ES-I3 (cell line): ENCODE data around the gene ZNF98.

Source experiments
- H3K36me3 ChIP-seq: 2 replicates; pipeline ENCODE4 v1.6.1; 2013; ENCODE audit warnings: mild to moderate bottlenecking, low read length, control low read depth, moderate library complexity; ENCODE audit not compliant: insufficient read depth
- H3K4me1 ChIP-seq: 2 replicates; pipeline ENCODE4 v1.6.1; 2013; ENCODE audit warnings: mild to moderate bottlenecking, control low read depth, low read length; ENCODE audit not compliant: insufficient read depth
- H3K9ac ChIP-seq: 2 replicates; pipeline ENCODE4 v1.6.1; 2013; ENCODE audit warnings: low read depth, mild to moderate bottlenecking, low read length, moderate library complexity
- H3K9me3 ChIP-seq: 2 replicates; pipeline ENCODE4 v1.6.1; 2013; ENCODE audit warnings: mild to moderate bottlenecking, low read length, moderate library complexity; ENCODE audit not compliant: control insufficient read depth, insufficient read depth

ZNF98 gene

DNA sequence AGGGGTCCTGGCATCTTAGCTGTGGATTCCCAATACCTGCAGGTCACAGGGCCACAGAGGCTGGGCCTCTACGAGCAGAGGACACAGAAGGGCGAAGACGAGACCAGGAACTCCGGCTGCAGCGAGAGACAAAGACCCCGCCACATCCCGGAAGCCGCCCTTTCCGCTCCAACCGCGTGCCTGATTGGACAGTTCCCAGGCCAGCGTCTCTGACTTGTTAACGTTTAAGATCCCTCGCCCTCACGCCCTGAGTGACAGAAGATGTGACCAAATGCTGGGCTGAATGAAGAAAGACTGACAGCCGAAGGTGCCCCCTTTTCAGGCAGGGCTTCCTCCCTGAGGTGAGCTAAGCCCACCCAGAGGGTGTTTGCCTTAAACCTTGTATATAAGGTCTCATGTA is at the start of gene ZNF98:
TSS of gene ZNF98 (minus strand) at position 136 of the 400 bp plus-strand sequence. CDS start at position 14, 122 bp downstream.
- Histone ChIP-seq H3K36me3 (no peaks in the 10 kb centered on the region), H3K9ac (no peak within 1 kb of the TSS), H3K9me3 (no peaks in the 10 kb centered on the region), H3K4me1 (no peaks in the 10 kb centered on the region)

DNA sequence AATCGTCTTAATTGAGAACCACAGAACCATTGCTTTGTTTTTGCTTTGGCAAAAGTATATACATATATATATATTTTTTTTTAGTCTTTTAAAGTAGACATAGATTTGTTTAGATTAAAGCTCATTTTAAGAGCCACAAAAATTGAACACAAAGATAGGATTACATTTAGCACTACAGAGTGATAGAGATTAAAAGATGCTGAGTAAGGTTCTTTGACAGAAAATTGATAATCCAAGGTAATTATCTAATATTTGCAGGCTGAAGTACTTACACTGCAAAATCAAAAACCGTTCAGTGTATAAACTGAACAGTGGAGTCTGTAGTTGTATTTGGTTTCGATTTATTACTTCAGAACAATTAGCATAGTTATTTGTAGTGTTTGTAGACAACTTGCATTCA is 24.5 kb upstream of the ZNF98 start:
- Histone ChIP-seq H3K9me3 (no peaks in the 10 kb centered on the region; the same call in 1 of the 2 replicates), H3K36me3 (no peaks in the 10 kb centered on the region), H3K4me1 (no peaks in the 10 kb centered on the region), H3K9ac (no peak overlapping the region)

DNA sequence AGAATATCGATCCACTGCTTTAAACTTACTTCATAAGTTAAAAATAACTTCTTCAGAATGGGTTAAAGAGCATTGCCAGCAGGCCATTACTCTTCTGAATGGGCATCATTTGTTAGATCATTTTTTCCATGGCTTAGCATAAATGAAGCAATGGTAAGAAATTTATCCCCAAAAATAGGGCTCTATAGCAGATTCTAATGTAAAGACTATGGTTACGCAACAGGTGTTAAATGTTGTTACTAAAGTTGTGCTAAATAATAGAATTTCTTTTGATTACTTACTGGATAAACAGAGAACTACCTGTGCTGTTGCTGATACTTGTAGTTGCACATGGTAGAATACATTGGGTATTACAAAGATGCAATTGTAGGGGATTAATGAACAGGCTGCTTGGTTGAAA is 15.9 kb upstream of the ZNF98 start:
- H3K9ac ChIP-seq: no peak overlapping the region
- H3K9me3 ChIP-seq: no peaks in the 10 kb centered on the region
- H3K4me1 ChIP-seq: no peaks in the 10 kb centered on the region
- no peaks in the 10 kb centered on the region for H3K36me3 ChIP-seq

DNA sequence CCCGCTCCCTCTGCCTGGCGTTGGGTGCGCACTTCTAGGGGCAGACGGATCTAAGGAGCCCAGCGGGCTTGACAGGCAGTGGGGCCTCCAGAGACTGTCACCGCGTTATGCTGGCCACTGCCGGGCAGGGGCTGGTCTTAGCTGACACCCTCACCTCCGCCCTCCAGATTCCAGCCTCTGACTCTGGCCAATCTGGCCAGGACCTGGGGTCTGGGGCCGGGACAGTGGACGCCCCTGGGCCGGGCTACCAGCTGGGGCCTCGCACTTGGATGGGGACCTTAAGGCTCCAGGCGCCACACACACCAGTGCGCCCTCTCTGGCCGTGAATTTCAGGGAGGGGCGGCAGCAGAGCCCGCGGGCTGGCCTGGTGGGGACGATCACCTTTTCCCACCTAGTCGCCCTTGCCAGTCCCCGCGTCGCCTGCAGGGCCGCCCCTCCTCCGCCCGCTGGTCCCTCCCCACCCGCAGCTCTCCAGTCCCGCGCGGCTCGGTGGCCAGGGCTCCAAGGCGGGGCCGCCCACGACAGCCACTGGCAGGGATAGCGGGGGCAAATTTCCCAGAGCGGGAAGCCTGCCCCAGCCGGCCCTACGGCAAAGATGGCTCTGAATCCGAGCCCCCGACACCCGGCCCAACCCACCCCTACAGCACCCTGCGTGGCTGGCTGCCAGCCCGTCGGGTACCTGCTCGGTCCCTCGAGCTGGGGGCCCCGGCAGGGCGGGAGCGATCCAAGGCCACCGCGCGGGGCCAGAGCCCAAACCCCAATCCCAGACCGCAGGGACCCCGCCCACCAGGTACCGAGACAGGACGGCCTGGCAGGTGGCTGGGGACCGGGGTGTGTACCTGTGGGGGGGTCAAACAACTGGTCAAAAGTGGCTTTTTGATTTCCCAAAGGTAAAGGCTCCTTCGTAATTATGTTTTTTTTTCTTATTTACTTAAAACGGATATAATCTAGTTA is 6.1 kb upstream of the ZNF98 start:
- no peaks in the 10 kb centered on the region for H3K4me1 ChIP-seq
- no peaks in the 10 kb centered on the region for H3K36me3 ChIP-seq
- no peak overlapping the region for H3K9ac ChIP-seq
- H3K9me3 ChIP-seq: no peaks in the 10 kb centered on the region

DNA sequence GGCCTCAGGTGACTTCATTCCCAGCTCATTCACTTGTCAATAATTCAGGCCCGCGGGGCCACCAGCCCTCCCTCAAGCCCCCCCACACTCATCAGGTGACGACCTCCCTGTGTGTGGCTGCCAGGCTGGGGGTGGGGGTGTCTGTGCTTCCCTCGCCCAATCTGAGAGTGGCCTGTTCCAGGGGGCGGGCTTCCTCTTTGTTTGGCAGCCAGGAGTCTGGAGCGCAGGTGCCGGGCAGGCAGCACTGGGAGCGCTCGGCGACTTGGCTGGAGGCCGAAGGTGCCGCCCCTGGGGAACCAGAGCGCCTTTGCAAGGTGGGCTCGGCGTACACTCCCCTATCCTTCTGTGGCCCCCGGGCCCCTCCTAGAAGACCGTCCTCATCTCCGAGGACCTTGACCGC is 5.4 kb upstream of the ZNF98 start:
- H3K9me3 ChIP-seq: no peaks in the 10 kb centered on the region
- H3K9ac ChIP-seq: no peak overlapping the region
- H3K36me3 ChIP-seq: no peaks in the 10 kb centered on the region
- no peaks in the 10 kb centered on the region for H3K4me1 ChIP-seq

DNA sequence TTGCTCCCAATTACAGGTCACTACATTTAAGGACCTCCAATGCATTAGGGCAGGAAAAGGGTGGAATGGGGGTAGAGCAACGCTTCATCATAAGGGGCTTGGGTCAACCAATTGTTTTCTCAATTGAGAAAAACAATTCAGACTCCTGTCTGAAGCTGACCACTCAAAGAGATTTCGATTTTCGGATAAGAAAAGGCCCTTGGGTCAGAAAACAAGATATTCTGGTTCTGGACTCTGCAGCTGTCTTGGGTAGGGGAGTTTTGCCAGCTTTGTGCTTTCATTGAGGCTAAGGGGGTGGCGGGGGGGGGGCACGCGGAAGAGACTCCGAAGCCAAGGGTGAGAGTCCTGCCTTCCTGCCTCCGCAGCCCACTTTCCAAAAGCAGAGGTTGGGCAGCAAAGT is 4.8 kb upstream of the ZNF98 start:
- Histone ChIP-seq H3K9ac (no peak overlapping the region), H3K36me3 (no peaks in the 10 kb centered on the region), H3K9me3 (no peaks in the 10 kb centered on the region), H3K4me1 (no peaks in the 10 kb centered on the region)

DNA sequence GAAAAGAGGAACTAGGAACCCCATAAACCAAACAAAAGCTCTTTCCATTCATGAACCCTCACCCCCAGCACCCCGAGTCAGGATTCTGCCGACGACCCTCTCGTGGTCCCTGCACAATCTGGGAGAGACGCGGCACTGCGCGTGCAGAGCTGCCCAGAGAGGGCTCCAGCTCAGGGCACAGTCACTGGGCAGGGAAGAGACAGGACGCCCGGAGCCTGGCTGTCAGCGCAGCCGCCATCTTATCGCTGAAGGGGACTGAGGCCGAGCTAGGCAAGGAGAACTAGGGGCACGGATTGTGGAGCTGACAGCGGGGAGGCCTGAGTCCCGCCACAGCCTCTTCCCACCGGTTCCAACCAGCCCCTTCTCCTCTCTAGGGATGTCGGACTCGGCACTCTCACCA is 349 bp downstream of the ZNF98 start:
- Histone ChIP-seq H3K4me1 (no peaks in the 10 kb centered on the region), H3K36me3 (no peaks in the 10 kb centered on the region), H3K9me3 (no peaks in the 10 kb centered on the region), H3K9ac (no peak overlapping the region)

DNA sequence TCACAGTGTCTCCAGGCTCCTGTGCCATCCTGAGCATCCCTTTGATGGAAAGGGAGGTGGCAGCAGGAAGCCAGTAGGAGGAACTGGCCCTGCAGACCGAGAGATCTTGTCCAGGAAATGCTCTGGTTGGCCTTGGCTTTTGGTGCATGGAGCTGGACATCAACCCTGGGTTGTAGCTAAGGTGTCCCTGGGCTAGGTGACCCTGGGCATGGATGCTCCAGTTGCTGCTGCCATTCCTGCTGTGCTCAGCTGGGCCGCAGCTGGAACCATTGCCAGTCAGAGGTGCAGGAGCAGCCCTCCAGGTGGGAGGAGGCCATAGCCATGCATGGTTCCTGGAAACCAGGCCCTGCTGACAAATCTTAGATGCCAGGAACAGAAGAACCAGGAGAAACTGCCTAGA is 67.5 kb downstream of the ZNF98 start:
- Histone ChIP-seq H3K4me1 (no peaks in the 10 kb centered on the region), H3K36me3 (no peaks in the 10 kb centered on the region), H3K9ac (no peak overlapping the region), H3K9me3 (no peaks in the 10 kb centered on the region; the same call in 1 of the 2 replicates)
